Ovary (tissue), 9 donors: ENCODE measurements around the gene PSD4. TPM values are rescaled to one million over a fixed set of nuclear protein-coding genes. Genes with fewer than 3 reads are reported as not detected.

Experiments
- DNase-seq, 5 donors: peaks; one replicate each; pipeline ENCODE4 v3.0.0-alpha.2; 2019 to 2020
- H3K27ac ChIP-seq, 2 donors: fragments of 200-600 bp; one replicate each; pipeline versions ENCODE4 v1.5.1 to v1.8.0; 2019 to 2022
- H3K27me3 ChIP-seq: fragments of 200-600 bp; one replicate; pipeline ENCODE4 v1.8.0; 2022
- H3K36me3 ChIP-seq: fragments of 200-600 bp; sonication (generic); one replicate; pipeline ENCODE4 v1.5.1; 2019
- H3K4me1 ChIP-seq: one replicate; pipeline ENCODE4 v1.8.1; 2013; ENCODE audit warnings: mild to moderate bottlenecking, moderate library complexity; ENCODE audit not compliant: insufficient read depth
- H3K4me3 ChIP-seq: fragments of 200-600 bp; sonication (generic); one replicate; pipeline ENCODE4 v1.5.1; 2017
- H3K9me3 ChIP-seq, 2 donors: fragments of 200-600 bp in 1 of 2; sonication (generic) in 1 of 2; one replicate each; pipeline versions ENCODE4 v1.5.1 to v1.8.1; 2013 to 2019; ENCODE audit warnings: mild to moderate bottlenecking in 1 of 2, moderate library complexity in 1 of 2
- EP300 ChIP-seq: sonication (generic); formaldehyde crosslinking; IDR thresholded peaks from one replicate; pipeline ENCODE4 v1.6.1; 2017; ENCODE audit warnings: antibody characterized with exemption
- POLR2A ChIP-seq: fragments of 450-650 bp; IDR thresholded peaks from one replicate; pipeline ENCODE4 v1.6.1; 2017; ENCODE audit warnings: antibody characterized with exemption, mild to moderate bottlenecking, moderate library complexity
- WGBS, 3 donors: extraction: QIAGEN DNeasy Blood & Tissue Kit in 1 of 3; methylation state at CpG; one replicate each; pipeline versions ENCODE4 v1.1.5 to v1.1.7; 2013 to 2017; 5-methylcytosine and 5-hydroxymethylcytosine counted together
- intact Hi-C, 4 donors: fragments of 100-400 bp; cut with DNase I; formaldehyde crosslinking; loops; one replicate each; pipeline versions ENCODE4 v1.11.0 to v1.15.1; 2022 to 2023
- polyA plus RNA-seq, 2 donors: library from polyadenylated mRNA; stranded (reverse); fragments of 200-250 nt in 1 of 2; fragments of 350-450 nt in 1 of 2; fragmentation: Illumina TruSeq in 1 of 2; extraction: RNeasy Lipid Tissue Mini Kit (QIAGEN cat#74804) in 1 of 2; gene quantifications; one replicate each; pipeline ENCODE4 v1.2.3, GENCODE V29; 2013 to 2014
- total RNA-seq, 7 donors: library from RNA; depleted of rRNA in 2 of 7; stranded (reverse); fragments of >200 nt in 2 of 7; fragmentation: NEBNext Ultra II Directional in 3 of 7; extraction: Animal tissue kit (Norgen Biotek cat#: 25700) in 3 of 7; gene quantifications; one replicate each; pipeline versions ENCODE4 v1.1.0 to v1.2.4, GENCODE V29; 2016 to 2023
- TF ChIP-seq, protein P1 (sequence below), 3 donors: fragments of 450-650 bp in 2 of 3; fragments of 200-600 bp in 1 of 3; IDR thresholded peaks; one replicate each; pipeline versions ENCODE4 v1.5.1 to v1.8.0; 2016 to 2022; ENCODE audit warnings: antibody characterized with exemption in 3 of 3, mild to moderate bottlenecking in 1 of 3
- donor health status: DM: no; HTN: no; CAD: no; lungs with moderate emphysema.
- donor health status: DM: no; HTN: no; CAD: no.
- donor health status: Bipolar disorder and iron deficiency.
- donor health status: DM: yes; HTN: yes; CAD: no.
- donor health status: DM: no; HTN: no; CAD: no.
- donor health status: DM: yes; HTN: yes; CAD: no.

The PSD4 gene
- total and polyA plus RNA-seq, 9 donors, result 1.2 to 14.1 (median 3.4) TPM

DNA sequence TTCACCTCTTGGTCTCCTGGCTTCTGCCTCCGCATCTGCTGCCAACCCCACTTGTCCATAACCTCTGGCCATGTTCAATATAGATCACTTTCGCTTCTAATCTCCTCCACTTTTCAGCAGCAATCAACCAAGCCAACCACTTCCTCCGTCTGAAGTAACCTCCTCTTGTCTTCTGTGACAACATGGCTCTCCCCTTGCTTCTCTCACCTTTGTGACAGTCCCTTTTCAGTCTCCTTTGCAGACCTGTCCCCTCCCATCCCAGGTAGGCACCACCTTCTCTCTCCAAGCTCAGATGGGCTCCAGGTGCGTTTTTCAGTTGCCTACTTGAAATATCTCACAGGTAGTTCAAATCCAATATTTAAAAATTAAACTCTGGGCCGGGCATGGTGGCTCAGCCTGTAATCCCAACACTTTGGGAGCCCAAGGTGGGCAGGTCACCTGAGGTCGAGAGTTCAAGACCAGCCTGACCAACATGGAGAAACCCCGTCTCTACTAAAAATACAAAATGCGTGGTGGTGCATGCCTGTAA lies 4.7 kb upstream of the PSD4 start:
- DNase-seq, result no peak
- WGBS, 3 donors, result 94 to 95% (median 94%) methylated on average over 8 of the region's 8 CpGs

DNA sequence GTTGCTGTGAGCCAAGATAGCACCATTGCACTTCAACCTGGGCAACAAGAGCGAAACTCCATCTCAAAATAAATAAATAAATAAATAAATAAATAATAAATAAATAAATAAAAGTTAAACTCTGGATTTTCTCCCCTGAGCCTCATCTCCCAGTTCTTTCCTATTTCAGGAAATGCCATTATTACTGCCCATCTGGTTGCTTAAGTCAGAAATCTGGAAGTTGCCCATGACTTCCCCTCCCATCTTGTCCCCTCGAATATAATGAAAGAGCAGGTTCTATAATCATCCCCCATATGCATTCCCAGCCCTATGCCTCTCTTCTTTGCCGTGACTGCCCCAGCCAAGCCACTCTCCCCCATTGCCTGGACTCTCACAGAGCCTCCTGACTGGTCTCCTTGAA lies 4.2 kb upstream of the PSD4 start:
- Histone ChIP-seq H3K4me1 (peaks cover 5% of the 10 kb centered on the region), H3K27ac (no peak overlapping the region), H3K36me3 (no peaks in the 10 kb centered on the region), H3K4me3 (no peak overlapping the region), H3K9me3 (no peaks in the 10 kb centered on the region), H3K27me3 (no peaks in the 10 kb centered on the region)
- no peak for TF ChIP-seq EP300
- TF ChIP-seq POLR2A, result no peak
- TF ChIP-seq, protein P1, sequence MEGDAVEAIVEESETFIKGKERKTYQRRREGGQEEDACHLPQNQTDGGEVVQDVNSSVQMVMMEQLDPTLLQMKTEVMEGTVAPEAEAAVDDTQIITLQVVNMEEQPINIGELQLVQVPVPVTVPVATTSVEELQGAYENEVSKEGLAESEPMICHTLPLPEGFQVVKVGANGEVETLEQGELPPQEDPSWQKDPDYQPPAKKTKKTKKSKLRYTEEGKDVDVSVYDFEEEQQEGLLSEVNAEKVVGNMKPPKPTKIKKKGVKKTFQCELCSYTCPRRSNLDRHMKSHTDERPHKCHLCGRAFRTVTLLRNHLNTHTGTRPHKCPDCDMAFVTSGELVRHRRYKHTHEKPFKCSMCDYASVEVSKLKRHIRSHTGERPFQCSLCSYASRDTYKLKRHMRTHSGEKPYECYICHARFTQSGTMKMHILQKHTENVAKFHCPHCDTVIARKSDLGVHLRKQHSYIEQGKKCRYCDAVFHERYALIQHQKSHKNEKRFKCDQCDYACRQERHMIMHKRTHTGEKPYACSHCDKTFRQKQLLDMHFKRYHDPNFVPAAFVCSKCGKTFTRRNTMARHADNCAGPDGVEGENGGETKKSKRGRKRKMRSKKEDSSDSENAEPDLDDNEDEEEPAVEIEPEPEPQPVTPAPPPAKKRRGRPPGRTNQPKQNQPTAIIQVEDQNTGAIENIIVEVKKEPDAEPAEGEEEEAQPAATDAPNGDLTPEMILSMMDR (IDR thresholded peaks at IDR 0.05), result no peak
- 90 to 93% (median 91%) methylated on average over 3 of the region's 3 CpGs for WGBS, 3 donors
- no peak for DNase-seq
- intact Hi-C loops, result no loop called here

More for the DNA sequence above, 4.7 kb upstream of the PSD4 start:
- peaks cover 5% of the 10 kb centered on the region for H3K4me1 ChIP-seq
- no peak overlapping the region for H3K4me3 ChIP-seq
- H3K36me3 ChIP-seq, result no peaks in the 10 kb centered on the region
- H3K9me3 ChIP-seq, result no peaks in the 10 kb centered on the region
- no peak overlapping the region for H3K27ac ChIP-seq
- intact Hi-C loops, result no loop called here
- no peak for TF ChIP-seq POLR2A
- no peaks in the 10 kb centered on the region for H3K27me3 ChIP-seq

DNA sequence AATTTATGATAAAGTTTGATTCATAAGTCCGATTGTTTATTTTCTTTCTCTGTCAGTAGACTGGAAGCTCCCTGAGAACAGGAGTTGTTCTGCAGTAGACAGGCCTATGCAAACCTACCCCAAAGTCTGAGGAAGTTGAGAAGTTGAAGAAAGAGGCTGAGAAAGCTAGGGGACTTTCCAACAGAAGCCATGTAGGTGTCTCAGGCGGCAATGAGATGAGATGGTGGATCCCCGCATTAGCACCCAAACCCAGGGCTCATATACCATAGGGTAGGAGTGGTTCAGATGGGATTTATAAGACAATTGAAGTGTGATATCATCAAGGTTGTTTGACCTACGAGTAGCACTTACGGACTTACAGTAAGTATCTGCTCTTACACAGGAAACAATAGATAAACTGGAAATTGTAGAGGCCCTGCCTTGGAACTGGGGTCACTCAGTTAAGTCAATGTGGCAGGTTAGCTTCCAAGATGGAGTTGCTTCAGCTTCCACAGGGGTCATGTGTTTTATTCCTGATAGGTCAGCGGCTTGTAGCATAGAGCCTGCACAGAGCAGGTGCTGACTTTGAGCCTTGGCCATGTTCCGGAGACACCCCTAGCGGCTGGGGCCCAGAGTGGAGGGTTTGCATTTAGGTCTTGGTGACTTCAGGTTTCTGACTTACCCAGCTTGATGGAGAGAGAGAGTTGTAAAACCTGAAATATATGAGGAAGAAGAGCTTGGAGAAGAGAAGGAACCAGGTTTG lies 2.3 kb upstream of the PSD4 start:
- no peak for DNase-seq
- no peak overlapping the region for H3K27ac ChIP-seq
- H3K4me1 ChIP-seq, result peaks cover 5% of the 10 kb centered on the region
- intact Hi-C loops, result no loop called here
- H3K9me3 ChIP-seq, result no peaks in the 10 kb centered on the region
- no peaks in the 10 kb centered on the region for H3K36me3 ChIP-seq
- 93 to 96% (median 94%) methylated on average over 8 of the region's 8 CpGs for whole genome bisulfite sequencing, 3 donors
- no peaks in the 10 kb centered on the region for H3K27me3 ChIP-seq
- no peak for TF ChIP-seq EP300
- TF ChIP-seq, protein P1 (IDR thresholded peaks at IDR 0.05), result no peak
- TF ChIP-seq POLR2A, result no peak
- H3K4me3 ChIP-seq, result no peak overlapping the region

DNA sequence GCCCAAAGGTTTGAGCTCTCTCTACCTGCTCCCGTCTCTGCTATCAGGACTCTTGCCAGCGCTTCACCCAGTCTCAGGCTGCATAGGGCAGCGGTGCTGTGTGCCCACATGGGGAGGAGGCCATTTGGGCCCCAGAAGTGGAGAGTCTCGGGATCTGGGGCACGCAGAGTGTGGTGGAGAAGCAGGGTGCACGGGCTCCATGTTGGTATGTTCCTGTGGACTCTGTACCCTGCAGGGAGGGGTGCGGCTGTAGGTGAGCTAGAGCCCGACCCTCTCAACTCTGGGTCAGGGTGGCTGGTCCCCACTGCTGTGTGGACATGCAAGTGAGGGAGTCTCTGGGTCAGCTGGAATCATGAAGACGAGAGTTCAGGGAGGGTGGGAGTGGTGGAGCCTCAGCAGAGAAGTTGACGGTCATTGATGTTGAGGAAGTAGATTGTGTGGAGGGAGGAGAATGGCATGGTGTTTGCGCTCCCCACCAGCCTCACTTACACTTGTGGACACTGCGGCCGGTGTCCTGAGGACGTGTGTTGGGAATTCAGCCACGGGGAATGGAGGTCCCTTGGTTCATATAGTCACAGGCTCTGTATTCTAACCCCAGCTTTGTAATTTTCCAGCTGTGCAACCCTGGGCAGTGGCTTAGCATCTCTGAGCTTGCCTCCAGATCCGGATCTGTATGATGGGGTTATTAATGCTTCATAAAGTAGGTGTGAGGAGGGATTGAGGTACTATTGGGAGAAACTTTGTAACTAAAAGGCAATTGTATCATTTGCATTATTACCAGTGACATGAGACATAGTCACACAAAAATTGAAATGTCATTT lies 840 bp upstream of the PSD4 start:
- H3K9me3 ChIP-seq, result no peaks in the 10 kb centered on the region
- H3K27ac ChIP-seq, result no peak overlapping the region
- 89 to 90% (median 89%) methylated on average over 16 of the region's 16 CpGs for WGBS, 3 donors
- no peak overlapping the region for H3K4me3 ChIP-seq
- TF ChIP-seq EP300 (no peak), POLR2A (no peak)
- TF ChIP-seq, protein P1 (IDR thresholded peaks at IDR 0.05), result no peak
- H3K27me3 ChIP-seq, result no peaks in the 10 kb centered on the region
- H3K36me3 ChIP-seq, result no peaks in the 10 kb centered on the region
- no peaks in the 10 kb centered on the region for H3K4me1 ChIP-seq
- intact Hi-C loops, result no loop called here
- no peak for DNase-seq

DNA sequence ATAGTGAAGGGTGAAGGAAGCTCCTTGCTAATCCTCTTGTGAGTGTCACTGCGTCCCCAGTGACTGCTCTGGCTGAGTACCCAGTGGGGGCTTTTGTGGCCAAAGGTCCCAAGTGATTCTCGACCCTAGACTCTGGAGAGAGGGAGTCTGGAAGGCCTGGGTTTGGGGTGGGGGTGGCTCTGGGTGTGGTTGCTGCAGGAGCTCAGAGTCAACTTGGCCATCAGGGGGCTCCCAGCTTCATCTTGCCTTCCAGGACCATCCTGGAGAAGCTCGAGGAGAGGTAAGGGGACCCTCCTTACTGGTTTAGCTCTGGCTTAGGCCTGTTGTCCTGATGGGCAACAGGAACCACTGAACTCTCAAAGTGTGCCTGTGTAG lies 592 bp downstream of the PSD4 start:
- no peak overlapping the region for H3K4me3 ChIP-seq

More for the DNA sequence above, 592 bp downstream of the PSD4 start:
- TF ChIP-seq, protein P1 (IDR thresholded peaks at IDR 0.05), result no peak
- TF ChIP-seq POLR2A (no peak), EP300 (no peak)
- H3K36me3 ChIP-seq, result no peaks in the 10 kb centered on the region
- DNase-seq, result no peak
- no peaks in the 10 kb centered on the region for H3K27me3 ChIP-seq
- no peaks in the 10 kb centered on the region for H3K4me1 ChIP-seq
- no peak overlapping the region for H3K27ac ChIP-seq
- intact Hi-C loops, result no loop called here
- WGBS, 3 donors, result 71 to 86% (median 74%) methylated on average over 3 of the region's 3 CpGs
- H3K9me3 ChIP-seq, result no peaks in the 10 kb centered on the region
